H1 (cell line): Measurements from ENCODE around the gene LPXN. TPM values are rescaled to one million over a fixed set of nuclear protein-coding genes. Genes with fewer than 3 reads are reported as not detected.

Experiments used
- SAP30 ChIP-seq: fragments of 300-600 bp; sonication (generic); IDR thresholded peaks from 2 replicates; pipeline ENCODE4 v1.7.1; 2012; ENCODE audit warnings: low read length, moderate library complexity, mild to moderate bottlenecking, inconsistent platforms; ENCODE audit not compliant: insufficient read depth, insufficient replicate concordance
- polyA plus RNA-seq, 7 experiments: library from polyadenylated mRNA; depleted of rRNA in 3 of 7; stranded (reverse) in 5 of 7; unstranded in 2 of 7; fragments of >200 nt in 5 of 7; fragments of 200-250 nt in 2 of 7; gene quantifications; 1 replicate in 5 of 7; 2 replicates in 1 of 7; 4 replicates in 1 of 7; pipeline versions ENCODE4 v1.2.1 to v1.2.3, GENCODE V29; 2011 to 2013; ENCODE audit warnings: missing spikeins in 2 of 7, mixed read lengths in 2 of 7
- total RNA-seq: library from RNA; stranded (reverse); fragmentation: NEBNext Ultra II Directional; extraction: Animal tissue kit (Norgen Biotek cat#: 25700); gene quantifications from 2 replicates; pipeline ENCODE4 v1.2.1, GENCODE V29; 2021

Gene LPXN
- total and polyA plus RNA-seq, 2 of the 8 experiments (the other 6 are each of a cell fraction or from before 2014, with no cell fraction given): 1.4 to 2.7 TPM

DNA sequence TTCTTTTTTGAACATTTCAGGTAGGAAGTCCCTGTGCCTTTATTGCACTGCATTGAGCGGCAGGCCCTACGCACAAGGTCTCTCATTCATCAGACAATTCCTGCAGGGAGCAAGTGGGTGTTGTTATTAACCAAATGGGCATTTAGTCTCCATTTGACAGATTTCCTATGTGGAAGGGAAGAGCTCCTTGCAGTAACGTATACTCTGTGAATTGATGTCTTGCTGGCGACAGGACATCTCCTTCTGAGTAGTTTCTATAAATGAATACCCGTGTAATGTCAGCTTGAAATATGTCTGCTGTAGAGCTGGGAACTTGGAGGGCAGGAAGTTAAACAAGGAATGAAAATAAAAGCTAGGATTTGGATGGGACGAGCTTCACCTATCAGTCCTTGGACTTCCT, 71.4 kb downstream of the LPXN start (continued):
- no peak for TF ChIP-seq SAP30
